NCI-H345 (cell line): ENCODE data around the gene OR13C2.
"Not testable (repeated sequence)": the region's sequence is repeated elsewhere in the genome, so short reads cannot be mapped to it uniquely, and the experiment has no call there.

Source experiments
- DNase-seq: peaks from one replicate; lab custom pipeline; 2025; lab: John Stamatoyannopoulos, UW

The OR13C2 gene

DNA sequence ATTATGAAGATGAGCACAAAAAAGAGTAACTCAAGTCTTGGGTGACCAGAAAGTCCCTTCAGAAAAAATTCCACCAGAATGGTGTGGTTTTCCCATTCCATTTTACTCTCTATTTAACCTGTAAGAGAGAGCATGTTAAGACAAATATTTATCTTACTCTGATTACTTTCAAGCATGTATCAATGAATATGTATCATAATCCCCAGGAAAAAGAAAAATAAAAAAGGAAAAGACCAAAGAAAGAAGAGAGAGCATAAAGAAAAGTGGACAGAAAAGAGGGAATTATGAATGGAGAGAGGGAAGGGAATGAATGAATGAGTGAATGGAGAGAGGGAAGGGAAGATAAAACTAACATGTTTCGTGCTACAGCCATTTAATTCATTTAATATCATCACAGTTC lies at the start of gene OR13C2:
Gene OR13C2 (minus strand): TSS at position 101 of the 400 bp plus-strand sequence. CDS start 0 bp downstream, at position 101.
- not testable (repeated sequence) for DNase-seq

DNA sequence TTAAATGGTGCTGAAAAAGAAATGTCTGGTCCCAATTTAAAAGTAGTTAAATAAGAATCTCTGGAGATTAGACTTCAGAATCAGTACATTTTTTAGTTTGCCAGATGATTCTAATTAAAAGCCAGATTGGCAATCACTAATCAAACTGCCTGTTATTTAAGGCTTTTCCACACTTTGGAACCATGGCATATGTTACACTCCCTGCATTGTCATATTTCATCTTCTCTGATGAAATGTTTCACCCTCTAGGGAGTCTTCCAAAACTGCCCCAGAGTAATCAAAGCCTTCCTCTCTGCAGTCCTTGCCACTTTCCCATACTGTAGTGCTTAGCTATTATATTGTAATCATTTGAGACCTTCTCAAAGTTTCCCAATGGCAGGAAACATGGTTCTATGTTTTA lies 30.0 kb upstream of the OR13C2 start:
- no peak for DNase-seq

DNA sequence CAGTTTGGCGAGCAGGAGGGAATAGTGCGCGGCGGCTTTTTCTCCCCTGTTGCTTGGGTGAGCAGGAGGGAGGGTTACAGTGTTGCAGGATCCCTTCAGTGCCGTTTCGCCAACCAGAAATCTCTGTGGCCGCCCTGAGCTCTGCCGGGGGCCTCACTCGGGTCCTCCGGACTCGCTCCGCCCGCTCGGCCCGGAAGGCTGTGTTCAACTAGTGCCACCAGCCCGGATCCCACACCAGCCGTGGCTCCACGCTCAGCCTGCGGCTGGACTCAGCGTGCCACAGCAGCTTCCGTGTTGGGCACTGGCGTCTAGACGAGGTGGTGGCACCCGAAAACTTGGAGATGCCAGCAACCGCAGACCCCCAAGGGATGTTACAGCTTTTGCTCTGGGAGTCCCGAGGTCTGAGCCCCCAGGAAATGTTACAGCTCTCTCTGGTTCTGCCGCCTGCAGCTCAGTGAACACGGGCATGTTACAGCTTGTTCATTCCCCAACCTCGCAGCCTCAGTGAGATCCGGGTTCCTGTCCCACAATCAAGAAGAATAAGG lies 28.6 kb upstream of the OR13C2 start:
- no peak for DNase-seq

- DNase-seq: not testable (repeated sequence)
Measured at GRCh38 chr9:104625964-104626363, 20.5 kb upstream of the OR13C2 start.

GRCh38 chr9:104618104-104618503 lies 12.7 kb upstream of the OR13C2 start, which contains the start of gene OR13C9:
Gene OR13C9, minus strand, starts transcription at chr9:104618204. Its CDS starts 0 bp downstream, at chr9:104618204.
- no peak for DNase-seq

DNA sequence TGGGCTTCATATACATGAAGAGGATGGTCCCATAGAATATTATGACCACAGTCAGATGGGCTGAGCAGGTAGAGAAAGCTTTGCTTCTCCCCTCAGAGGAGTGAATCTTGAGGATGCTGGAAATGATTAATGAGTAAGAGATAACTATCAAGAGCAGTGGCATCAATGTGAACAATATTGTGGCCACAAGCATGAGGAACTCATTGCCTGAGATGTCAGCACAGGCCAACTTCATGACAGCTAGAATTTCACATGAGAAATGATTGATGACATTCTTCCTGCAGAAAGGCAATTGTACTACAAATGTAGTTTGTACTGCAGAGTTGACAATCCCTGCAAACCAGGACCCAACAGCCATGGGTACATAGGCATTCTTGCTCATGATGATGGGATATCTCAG lies 12.0 kb upstream of the OR13C2 start:
- no peak for DNase-seq

- DNase-seq: no peak
Measured at GRCh38 chr9:104611213-104611612, 5.8 kb upstream of the OR13C2 start.

DNA sequence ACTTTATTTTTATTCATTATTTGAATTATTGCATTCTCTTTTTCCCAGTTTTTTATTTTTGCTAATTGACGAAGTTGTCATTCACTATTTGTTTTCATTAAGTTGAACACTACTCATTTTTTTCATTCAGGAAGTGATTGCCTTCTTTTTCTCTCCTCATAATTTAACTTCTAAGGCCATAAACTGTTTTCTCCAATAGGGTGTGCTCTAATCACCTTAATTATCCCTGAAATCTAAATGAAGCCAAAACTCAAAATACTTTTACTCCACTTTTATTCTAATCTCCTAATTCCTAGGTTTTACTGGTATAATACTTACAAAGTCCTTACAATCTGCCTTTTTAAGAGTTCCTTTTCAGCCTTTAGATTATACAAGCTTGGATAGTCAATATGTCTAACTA lies 2.9 kb upstream of the OR13C2 start:
- no peak for DNase-seq

DNA sequence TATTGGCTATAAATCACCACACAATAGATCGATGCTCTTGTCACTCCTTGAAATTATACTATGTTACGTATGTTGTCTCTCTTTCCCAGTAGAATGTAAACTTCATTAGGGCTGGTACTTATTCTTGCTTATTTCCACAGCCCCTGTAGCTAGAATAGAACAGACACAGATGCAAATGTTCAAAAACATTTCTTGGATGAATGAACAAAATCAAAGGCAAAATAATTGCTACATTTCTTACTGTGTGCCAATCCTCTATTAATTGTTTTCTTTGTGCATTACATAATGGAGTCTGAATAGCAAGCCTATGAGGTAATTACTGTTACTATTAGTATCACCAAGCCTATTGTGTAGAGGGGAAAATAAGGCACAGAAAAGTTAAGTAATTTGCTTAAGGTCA lies 725 bp upstream of the OR13C2 start:
- DNase-seq: no peak

GRCh38 chr9:104604801-104605200 lies 626 bp downstream of the OR13C2 start:
- no peak for DNase-seq

DNA sequence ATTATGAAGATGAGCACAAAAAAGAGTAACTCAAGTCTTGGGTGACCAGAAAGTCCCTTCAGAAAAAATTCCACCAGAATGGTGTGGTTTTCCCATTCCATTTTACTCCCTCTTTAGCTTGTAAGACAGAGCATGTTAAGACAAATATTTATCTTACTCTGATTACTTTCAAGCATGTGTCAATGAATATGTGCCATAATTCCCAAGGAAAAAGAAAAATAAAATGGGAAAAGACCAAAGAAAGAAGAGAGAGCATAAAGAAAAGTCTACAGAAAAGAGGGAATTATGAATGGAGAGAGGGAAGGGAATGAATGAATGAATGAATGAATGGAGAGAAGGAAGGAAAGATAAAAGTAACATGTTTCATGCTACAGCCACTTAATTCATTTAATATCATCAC lies 6.1 kb downstream of the OR13C2 start, which contains the start of gene OR13C5:
Gene OR13C5 (minus strand): TSS at position 101 of the 400 bp plus-strand sequence. CDS start 0 bp downstream, at position 101.
- not testable (repeated sequence) for DNase-seq

DNA sequence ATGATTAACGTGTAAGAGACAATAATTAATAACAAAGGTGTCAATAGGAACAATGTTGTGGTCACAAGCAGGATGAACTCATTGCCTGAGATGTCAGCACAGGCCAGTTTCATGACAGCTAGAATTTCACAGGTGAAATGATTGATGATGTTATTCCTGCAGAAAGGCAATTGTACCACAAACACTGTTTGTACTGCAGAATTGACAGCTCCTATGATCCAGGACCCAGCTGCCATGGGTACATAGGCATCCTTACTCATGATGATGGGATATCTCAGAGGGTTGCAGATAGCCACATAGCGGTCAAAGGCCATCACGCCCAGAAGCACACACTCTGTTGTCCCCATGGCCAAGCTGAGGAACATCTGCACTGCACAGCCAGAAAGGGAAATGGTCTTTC lies 6.7 kb downstream of the OR13C2 start:
- not testable (repeated sequence) for DNase-seq

DNA sequence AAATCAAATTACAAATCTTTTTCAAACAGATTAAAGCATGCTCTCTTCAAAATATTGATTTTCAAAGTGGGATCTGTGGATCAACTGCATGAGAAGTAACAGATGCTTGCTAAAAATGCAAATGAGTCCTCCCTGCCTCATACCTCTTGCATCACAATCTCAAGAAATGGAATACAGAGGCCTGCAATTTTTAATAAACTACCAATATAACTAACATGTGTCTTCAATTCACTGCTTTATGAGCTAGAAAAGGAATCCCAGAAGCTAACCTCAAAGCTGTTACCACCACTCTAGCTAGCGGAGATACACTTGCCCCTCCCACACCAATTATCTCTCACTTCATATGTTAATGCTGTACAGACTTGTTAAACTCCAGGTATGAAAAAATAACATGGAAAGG lies 15.8 kb downstream of the OR13C2 start:
- no peak for DNase-seq

GRCh38 chr9:104586496-104587180 lies 18.8 kb downstream of the OR13C2 start:
- DNase-seq: no peak

DNA sequence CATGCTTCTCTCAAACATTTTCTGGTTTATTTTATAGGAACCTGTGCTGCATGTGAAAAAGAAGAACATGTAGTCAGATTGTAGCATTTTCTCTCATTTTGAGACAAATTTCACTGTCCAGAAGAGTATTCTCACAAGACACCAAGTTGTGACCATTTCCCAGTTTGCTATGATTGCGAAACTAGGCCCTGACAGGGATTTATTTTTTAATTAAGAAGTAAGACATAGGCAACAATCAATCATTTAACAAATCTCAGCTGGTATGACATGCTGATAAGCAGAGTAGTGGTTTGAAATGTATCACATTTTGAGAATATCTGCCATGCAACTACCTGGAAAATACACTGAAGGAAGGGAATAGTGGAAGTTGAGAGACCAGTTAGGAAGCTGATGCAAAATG lies 24.9 kb downstream of the OR13C2 start:
- no peak for DNase-seq

GRCh38 chr9:104577263-104577662 lies 28.2 kb downstream of the OR13C2 start:
- no peak for DNase-seq

DNA sequence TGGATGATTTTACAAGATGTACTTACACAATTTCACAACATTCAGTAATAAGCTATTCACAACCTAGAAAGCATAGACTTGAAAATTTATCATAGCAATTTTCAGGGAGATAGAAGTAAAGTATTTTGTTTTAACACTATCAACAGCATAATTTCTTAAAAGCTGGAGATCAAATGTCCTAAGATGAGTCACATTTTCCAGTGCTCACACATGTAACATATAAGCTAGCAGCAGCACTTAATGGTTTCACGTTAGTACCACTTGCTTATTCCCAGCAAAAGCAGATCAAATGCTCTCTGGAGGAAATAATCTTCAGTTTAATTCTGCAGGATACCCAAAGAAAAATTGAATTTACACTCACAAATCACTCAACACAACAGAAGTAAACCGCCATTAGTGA lies 30.0 kb downstream of the OR13C2 start:
- no peak for DNase-seq

DNA sequence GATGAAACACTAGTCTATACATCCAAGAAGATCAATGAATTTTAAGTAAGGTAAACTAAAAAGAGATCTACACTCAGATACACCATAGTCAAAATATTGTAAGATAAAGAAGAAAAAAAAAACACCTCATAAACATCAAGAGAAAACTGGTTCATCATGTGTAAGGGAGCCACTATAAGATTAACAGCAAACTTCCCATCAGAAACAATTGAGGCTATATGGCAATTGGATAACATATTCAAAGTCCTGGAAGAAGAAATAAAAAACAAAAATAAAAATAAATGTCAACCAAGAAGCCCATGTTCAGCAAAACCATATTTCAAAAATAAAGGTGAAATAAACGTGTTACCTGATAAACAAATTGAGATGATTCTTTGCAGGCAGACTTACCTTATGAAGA lies 32.8 kb downstream of the OR13C2 start:
- DNase-seq: no peak

- DNase-seq: no peak
Measured at GRCh38 chr9:104568868-104569267, 36.6 kb downstream of the OR13C2 start, which contains the start of gene OR13C8. Gene OR13C8, plus strand, starts transcription at chr9:104569168. Its CDS starts 0 bp downstream, at chr9:104569168.

DNA sequence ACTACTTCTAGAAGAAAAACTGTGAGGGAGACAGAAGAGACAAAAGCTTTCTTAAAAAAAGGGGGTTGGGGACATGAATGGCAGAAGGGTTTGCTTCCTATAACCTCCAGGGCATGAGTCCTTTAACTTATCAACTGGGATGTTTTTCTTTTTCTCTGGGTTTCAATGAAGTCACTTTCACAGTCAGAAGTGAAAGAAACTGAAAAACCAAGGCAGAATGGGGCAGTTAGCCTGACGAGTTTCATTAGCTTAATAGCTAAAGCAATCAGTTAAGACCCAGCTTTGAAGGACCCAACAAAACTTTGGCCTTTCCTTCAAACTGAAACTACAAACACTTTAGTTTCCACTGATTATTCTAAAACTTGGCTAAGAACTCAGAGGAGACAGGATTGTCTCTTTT lies 41.1 kb downstream of the OR13C2 start:
- DNase-seq: no peak

- DNase-seq: peak; percentile 60
Measured at GRCh38 chr9:104556830-104557634, 48.4 kb downstream of the OR13C2 start.

- DNase-seq: no peak
Measured at GRCh38 chr9:104555521-104555920, 49.9 kb downstream of the OR13C2 start.
